Smooth muscle cell (in vitro differentiated cells): Measurements from ENCODE around the gene THSD7A. TPM values are rescaled to one million over a fixed set of nuclear protein-coding genes. Genes with fewer than 3 reads are reported as not detected.

ENCODE experiments used
- DNase-seq: peaks from one replicate; lab custom pipeline; 2025; ENCODE audit not compliant: unreplicated experiment; lab: John Stamatoyannopoulos, UW
- H2AFZ ChIP-seq: fragments of 200-600 bp; sonication (generic); 2 replicates; pipeline ENCODE4 v1.6.0; 2016; ENCODE audit warnings: antibody characterized with exemption, low read depth, mild to moderate bottlenecking
- H3F3A ChIP-seq: fragments of 200-600 bp; sonication (generic); 2 replicates; pipeline ENCODE4 v1.6.0; 2017; ENCODE audit warnings: antibody characterized with exemption, low read depth
- H3K27ac ChIP-seq: fragments of 200-600 bp; sonication (generic); 2 replicates; pipeline ENCODE4 v1.5.1; 2016; ENCODE audit warnings: low read depth, mild to moderate bottlenecking
- H3K27me3 ChIP-seq: fragments of 200-600 bp; sonication (generic); 2 replicates; pipeline ENCODE4 v1.6.1; 2016; ENCODE audit warnings: low read depth, mild to moderate bottlenecking
- H3K36me3 ChIP-seq: fragments of 200-600 bp; sonication (generic); 2 replicates; pipeline ENCODE4 v1.5.1; 2016; ENCODE audit warnings: low read depth
- H3K4me1 ChIP-seq: fragments of 200-600 bp; sonication (generic); 2 replicates; pipeline ENCODE4 v1.5.1; 2016; ENCODE audit warnings: low read depth
- H3K4me2 ChIP-seq: fragments of 200-600 bp; sonication (generic); 2 replicates; pipeline ENCODE4 v1.6.0; 2016; ENCODE audit warnings: mild to moderate bottlenecking
- H3K4me3 ChIP-seq: fragments of 200-600 bp; sonication (generic); 2 replicates; pipeline ENCODE4 v1.5.1; 2016; ENCODE audit warnings: mild to moderate bottlenecking
- H3K79me2 ChIP-seq: fragments of 200-600 bp; sonication (generic); 2 replicates; pipeline ENCODE4 v1.6.0; 2016; ENCODE audit warnings: low read depth, mild to moderate bottlenecking
- H3K9ac ChIP-seq: fragments of 200-600 bp; sonication (generic); 2 replicates; pipeline ENCODE4 v1.6.0; 2016; ENCODE audit warnings: low read depth
- H3K9me3 ChIP-seq: fragments of 200-600 bp; sonication (generic); replicated peaks from 2 replicates; pipeline ENCODE4 v1.5.1; 2016; ENCODE audit warnings: low read depth
- H4K20me1 ChIP-seq: fragments of 200-600 bp; sonication (generic); 2 replicates; pipeline ENCODE4 v1.6.0; 2016; ENCODE audit warnings: low read depth
- WGBS: methylation state at CpG from one replicate; pipeline ENCODE4 v1.1.7; 2016; ENCODE audit warnings: low lambda C conversion rate; 5-methylcytosine and 5-hydroxymethylcytosine counted together
- polyA plus RNA-seq: library from polyadenylated mRNA; unstranded; fragments of >200 nt; fragmentation: Nextera tagmentation; extraction: Ambion mirVana; gene quantifications from 2 replicates; pipeline ENCODE4 v1.2.1, GENCODE V29; 2016
- total RNA-seq: library from RNA; depleted of rRNA; stranded (reverse); fragments of >200 nt; gene quantifications from 2 replicates; pipeline ENCODE4 v1.2.3, GENCODE V29; 2014
- TF ChIP-seq, protein P1 (sequence below): fragments of 200-600 bp; sonication (generic); IDR thresholded peaks from 2 replicates; pipeline ENCODE4 v1.5.1; 2017; ENCODE audit warnings: borderline replicate concordance, mild to moderate bottlenecking, antibody characterized with exemption; ENCODE audit not compliant: insufficient read depth, poor library complexity, severe bottlenecking

Gene THSD7A, protein sequence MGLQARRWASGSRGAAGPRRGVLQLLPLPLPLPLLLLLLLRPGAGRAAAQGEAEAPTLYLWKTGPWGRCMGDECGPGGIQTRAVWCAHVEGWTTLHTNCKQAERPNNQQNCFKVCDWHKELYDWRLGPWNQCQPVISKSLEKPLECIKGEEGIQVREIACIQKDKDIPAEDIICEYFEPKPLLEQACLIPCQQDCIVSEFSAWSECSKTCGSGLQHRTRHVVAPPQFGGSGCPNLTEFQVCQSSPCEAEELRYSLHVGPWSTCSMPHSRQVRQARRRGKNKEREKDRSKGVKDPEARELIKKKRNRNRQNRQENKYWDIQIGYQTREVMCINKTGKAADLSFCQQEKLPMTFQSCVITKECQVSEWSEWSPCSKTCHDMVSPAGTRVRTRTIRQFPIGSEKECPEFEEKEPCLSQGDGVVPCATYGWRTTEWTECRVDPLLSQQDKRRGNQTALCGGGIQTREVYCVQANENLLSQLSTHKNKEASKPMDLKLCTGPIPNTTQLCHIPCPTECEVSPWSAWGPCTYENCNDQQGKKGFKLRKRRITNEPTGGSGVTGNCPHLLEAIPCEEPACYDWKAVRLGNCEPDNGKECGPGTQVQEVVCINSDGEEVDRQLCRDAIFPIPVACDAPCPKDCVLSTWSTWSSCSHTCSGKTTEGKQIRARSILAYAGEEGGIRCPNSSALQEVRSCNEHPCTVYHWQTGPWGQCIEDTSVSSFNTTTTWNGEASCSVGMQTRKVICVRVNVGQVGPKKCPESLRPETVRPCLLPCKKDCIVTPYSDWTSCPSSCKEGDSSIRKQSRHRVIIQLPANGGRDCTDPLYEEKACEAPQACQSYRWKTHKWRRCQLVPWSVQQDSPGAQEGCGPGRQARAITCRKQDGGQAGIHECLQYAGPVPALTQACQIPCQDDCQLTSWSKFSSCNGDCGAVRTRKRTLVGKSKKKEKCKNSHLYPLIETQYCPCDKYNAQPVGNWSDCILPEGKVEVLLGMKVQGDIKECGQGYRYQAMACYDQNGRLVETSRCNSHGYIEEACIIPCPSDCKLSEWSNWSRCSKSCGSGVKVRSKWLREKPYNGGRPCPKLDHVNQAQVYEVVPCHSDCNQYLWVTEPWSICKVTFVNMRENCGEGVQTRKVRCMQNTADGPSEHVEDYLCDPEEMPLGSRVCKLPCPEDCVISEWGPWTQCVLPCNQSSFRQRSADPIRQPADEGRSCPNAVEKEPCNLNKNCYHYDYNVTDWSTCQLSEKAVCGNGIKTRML (N-terminal part only)
- total RNA-seq, result 1.7 and 2.7 TPM in 2 replicates
- polyA plus RNA-seq, result 1.7 and 3.7 TPM in 2 replicates

DNA sequence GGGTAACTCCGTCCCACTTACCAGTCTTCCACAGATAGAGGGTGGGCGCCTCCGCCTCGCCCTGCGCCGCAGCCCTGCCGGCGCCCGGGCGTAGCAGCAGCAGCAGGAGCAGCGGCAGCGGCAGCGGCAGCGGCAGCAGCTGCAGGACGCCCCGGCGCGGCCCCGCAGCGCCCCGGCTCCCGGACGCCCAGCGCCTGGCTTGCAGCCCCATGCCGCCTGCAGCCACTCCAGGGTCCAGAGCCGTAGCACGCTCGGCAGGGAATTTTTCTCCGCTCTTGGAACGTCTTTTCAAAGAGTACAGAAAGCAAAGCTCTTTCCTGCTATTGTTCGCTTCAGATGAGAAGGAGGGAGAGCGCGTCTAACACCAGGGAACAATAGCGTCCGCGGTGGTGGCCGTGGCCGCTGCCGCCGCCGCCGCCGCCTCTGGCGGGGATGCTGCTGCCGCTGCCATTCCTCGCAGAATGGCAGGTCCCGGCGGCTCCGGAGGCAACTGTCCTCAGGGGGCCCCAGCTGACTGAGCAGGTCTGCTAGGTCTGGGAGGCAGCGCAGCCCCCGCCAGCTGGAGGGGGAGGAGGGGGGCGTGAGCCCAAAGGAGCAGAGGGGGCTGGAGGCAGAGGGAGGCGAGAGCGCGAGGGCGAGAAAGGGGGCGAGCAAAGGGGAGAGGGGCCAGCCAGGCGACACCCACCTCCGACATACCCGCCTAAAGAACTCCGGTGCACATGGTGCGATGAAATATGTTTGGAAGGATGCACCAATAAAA, at the start of gene THSD7A:
Gene THSD7A (minus strand): TSS at position 463 of the 760 bp plus-strand sequence. CDS start 252 bp downstream, at position 211.
- H4K20me1 ChIP-seq, result no peaks in the 10 kb centered on the region
- peaks cover 3% of the 10 kb centered on the region for H3F3A ChIP-seq
- no peaks in the 10 kb centered on the region for H3K79me2 ChIP-seq
- H2AFZ ChIP-seq, result peak within 1 kb of the TSS; percentile 95
- H3K4me3 ChIP-seq, result peak within 1 kb of the TSS; percentile 70
- peak within 1 kb of the TSS; percentile 91 for H3K4me2 ChIP-seq
- 3% methylated on average over 56 of the region's 62 CpGs for WGBS
- no peaks in the 10 kb centered on the region for H3K9me3 ChIP-seq
- peak within 1 kb of the TSS; percentile 38 for H3K9ac ChIP-seq
- peaks cover 28% of the 10 kb centered on the region for H3K4me1 ChIP-seq
- H3K27me3 ChIP-seq, result no peaks in the 10 kb centered on the region
- peak; percentile 15 for DNase-seq
- no peaks in the 10 kb centered on the region for H3K36me3 ChIP-seq
- TF ChIP-seq, protein P1, sequence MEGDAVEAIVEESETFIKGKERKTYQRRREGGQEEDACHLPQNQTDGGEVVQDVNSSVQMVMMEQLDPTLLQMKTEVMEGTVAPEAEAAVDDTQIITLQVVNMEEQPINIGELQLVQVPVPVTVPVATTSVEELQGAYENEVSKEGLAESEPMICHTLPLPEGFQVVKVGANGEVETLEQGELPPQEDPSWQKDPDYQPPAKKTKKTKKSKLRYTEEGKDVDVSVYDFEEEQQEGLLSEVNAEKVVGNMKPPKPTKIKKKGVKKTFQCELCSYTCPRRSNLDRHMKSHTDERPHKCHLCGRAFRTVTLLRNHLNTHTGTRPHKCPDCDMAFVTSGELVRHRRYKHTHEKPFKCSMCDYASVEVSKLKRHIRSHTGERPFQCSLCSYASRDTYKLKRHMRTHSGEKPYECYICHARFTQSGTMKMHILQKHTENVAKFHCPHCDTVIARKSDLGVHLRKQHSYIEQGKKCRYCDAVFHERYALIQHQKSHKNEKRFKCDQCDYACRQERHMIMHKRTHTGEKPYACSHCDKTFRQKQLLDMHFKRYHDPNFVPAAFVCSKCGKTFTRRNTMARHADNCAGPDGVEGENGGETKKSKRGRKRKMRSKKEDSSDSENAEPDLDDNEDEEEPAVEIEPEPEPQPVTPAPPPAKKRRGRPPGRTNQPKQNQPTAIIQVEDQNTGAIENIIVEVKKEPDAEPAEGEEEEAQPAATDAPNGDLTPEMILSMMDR, result no peak
- H3K27ac ChIP-seq, result no peak within 1 kb of the TSS

DNA sequence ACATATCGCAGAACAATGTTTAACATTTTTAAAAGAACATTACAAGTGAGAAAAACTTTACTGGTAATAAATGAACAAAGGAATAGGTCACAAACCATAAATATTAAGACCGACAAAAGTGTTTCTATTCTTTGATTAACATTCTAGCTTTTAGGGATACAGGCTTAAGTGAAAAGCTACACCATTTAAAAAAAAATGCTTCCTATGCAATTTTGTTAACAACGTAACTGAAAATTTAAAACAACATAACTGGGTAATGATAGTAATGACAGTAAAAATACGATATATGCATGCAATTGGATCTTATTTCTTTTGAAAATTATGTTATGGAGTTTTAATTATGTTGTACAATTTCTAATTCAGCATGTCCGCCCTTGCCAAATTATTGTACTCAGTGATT, 49.7 kb upstream of the THSD7A start:
- H3K4me1 ChIP-seq, result no peaks in the 10 kb centered on the region
- 91% methylated on average over 5 of the region's 5 CpGs for WGBS
- no peak overlapping the region for H3K9ac ChIP-seq
- no peak overlapping the region for H3K4me3 ChIP-seq
- TF ChIP-seq, protein P1, result no peak
- no peaks in the 10 kb centered on the region for H3K79me2 ChIP-seq
- H3K9me3 ChIP-seq, result peaks cover 5% of the 10 kb centered on the region
- no peak for DNase-seq
- no peak overlapping the region for H3K4me2 ChIP-seq
- no peaks in the 10 kb centered on the region for H4K20me1 ChIP-seq
- no peaks in the 10 kb centered on the region for H3K27me3 ChIP-seq
- no peaks in the 10 kb centered on the region for H3F3A ChIP-seq
- no peaks in the 10 kb centered on the region for H3K36me3 ChIP-seq
- no peak overlapping the region for H3K27ac ChIP-seq
- H2AFZ ChIP-seq, result no peak overlapping the region

DNA sequence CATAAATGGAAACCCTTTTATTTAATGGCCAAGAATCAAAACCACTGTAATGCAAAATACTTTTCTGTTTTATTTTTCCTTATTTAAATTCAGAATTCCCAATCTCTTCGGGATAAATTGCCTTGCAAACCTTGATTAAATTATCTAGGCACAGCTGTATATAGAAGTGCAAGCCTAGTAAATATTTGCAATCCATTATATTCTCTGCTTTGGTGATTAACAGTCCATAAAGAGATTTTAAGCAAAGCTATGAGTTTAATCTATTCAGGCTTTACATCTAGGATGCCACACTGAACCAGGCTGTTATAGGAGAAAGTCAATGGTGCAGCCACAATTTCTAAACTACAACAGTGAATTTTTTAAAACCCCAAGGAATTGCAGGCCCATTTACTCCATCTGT, 43.6 kb upstream of the THSD7A start:
- Histone ChIP-seq H3K4me3 (no peak overlapping the region), H3K27ac (no peak overlapping the region), H3K27me3 (no peaks in the 10 kb centered on the region), H3K79me2 (no peaks in the 10 kb centered on the region), H2AFZ (no peak overlapping the region), H3K4me1 (no peaks in the 10 kb centered on the region), H3K36me3 (no peaks in the 10 kb centered on the region), H3K4me2 (no peak overlapping the region), H3K9me3 (peaks cover 5% of the 10 kb centered on the region), H3F3A (no peaks in the 10 kb centered on the region), H3K9ac (no peak overlapping the region), H4K20me1 (no peaks in the 10 kb centered on the region)
- TF ChIP-seq, protein P1, result no peak
- DNase-seq, result no peak
- 93% methylated on average over 1 of the region's 1 CpG for WGBS
